HG03521 (cell line): ENCODE results near the gene TMPRSS2.

ENCODE experiments used
- ATAC-seq: cut with Tn5 transposase; IDR thresholded peaks from one replicate; pipeline ENCODE4 v1.9.1; 2021; ENCODE audit warnings: mild to moderate bottlenecking, moderate library complexity; ENCODE audit not compliant: unreplicated experiment

TMPRSS2 gene

GRCh38 chr21:41451753-41452676 is 55.9 kb downstream of the TMPRSS2 start:
- ATAC-seq: no peak

- no peak for ATAC-seq
Measured at GRCh38 chr21:41449613-41450012, 58.3 kb downstream of the TMPRSS2 start.

- ATAC-seq: no peak
Measured at GRCh38 chr21:41447356-41447755, 60.6 kb downstream of the TMPRSS2 start.

GRCh38 chr21:41446586-41446985 is 61.4 kb downstream of the TMPRSS2 start:
- ATAC-seq: no peak

- ATAC-seq: no peak
Measured at GRCh38 chr21:41445465-41445862, 62.5 kb downstream of the TMPRSS2 start.

GRCh38 chr21:41444703-41445464 is 63.1 kb downstream of the TMPRSS2 start:
- no peak for ATAC-seq

- no peak for ATAC-seq
Measured at GRCh38 chr21:41443562-41443961, 64.4 kb downstream of the TMPRSS2 start.

- no peak for ATAC-seq
Measured at GRCh38 chr21:41442481-41443186, 65.3 kb downstream of the TMPRSS2 start.

- ATAC-seq: no peak
Measured at GRCh38 chr21:41441546-41441945, 66.4 kb downstream of the TMPRSS2 start.

GRCh38 chr21:41439248-41439647 is 68.7 kb downstream of the TMPRSS2 start:
- no peak for ATAC-seq

GRCh38 chr21:41438425-41439113 is 69.4 kb downstream of the TMPRSS2 start:
- no peak for ATAC-seq

GRCh38 chr21:41437729-41438128 is 70.2 kb downstream of the TMPRSS2 start:
- ATAC-seq: no peak

- ATAC-seq: no peak
Measured at GRCh38 chr21:41435706-41436105, 72.3 kb downstream of the TMPRSS2 start.

- ATAC-seq: no peak
Measured at GRCh38 chr21:41433566-41433965, 74.4 kb downstream of the TMPRSS2 start.

GRCh38 chr21:41432562-41433460 is 75.1 kb downstream of the TMPRSS2 start:
- no peak for ATAC-seq

- ATAC-seq: peak; percentile 78
Measured at GRCh38 chr21:41431788-41432548, 76.0 kb downstream of the TMPRSS2 start.

- no peak for ATAC-seq
Measured at GRCh38 chr21:41429925-41430491, 78.0 kb downstream of the TMPRSS2 start.

GRCh38 chr21:41429305-41429704 is 78.7 kb downstream of the TMPRSS2 start:
- ATAC-seq: no peak

- no peak for ATAC-seq
Measured at GRCh38 chr21:41428847-41429246, 79.1 kb downstream of the TMPRSS2 start.
